Astrocyte (in vitro differentiated cells and primary cell): Measurements from ENCODE around the gene SHROOM3. TPM values are rescaled to one million over a fixed set of nuclear protein-coding genes. Genes with fewer than 3 reads are reported as not detected.
A peak's percentile ranks its signal among the peaks of the same experiment; 100 is the strongest.
"Not testable (repeated sequence)": the region's sequence is repeated elsewhere in the genome, so short reads cannot be mapped to it uniquely, and the experiment has no call there.

Experiments used
- DNase-seq: peaks from one replicate; pipeline ENCODE4 v3.0.0-alpha.2; 2010; ENCODE audit warnings: low read depth
- FAIRE-seq: peaks from 2 replicates; lab custom pipeline; 2011; peaks lifted over from hg19 to GRCh38; lab: Jason Lieb, UNC
- H2AFZ ChIP-seq: 2 replicates; pipeline ENCODE4 v1.6.0; 2012; ENCODE audit warnings: low read depth, low read length, inconsistent platforms
- H3K27ac ChIP-seq: 2 replicates; pipeline ENCODE4 v1.5.1; 2011; ENCODE audit warnings: low read depth, low read length, inconsistent platforms
- H3K27me3 ChIP-seq: 2 replicates; pipeline ENCODE4 v1.6.0; 2011; ENCODE audit warnings: low read length, inconsistent platforms; ENCODE audit not compliant: insufficient read depth
- H3K36me3 ChIP-seq: 2 replicates; pipeline ENCODE4 v1.5.1; 2011; ENCODE audit warnings: low read length, inconsistent platforms; ENCODE audit not compliant: insufficient read depth
- H3K4me1 ChIP-seq: 2 replicates; pipeline ENCODE4 v1.5.1; 2011; ENCODE audit warnings: low read length, inconsistent platforms; ENCODE audit not compliant: insufficient read depth
- H3K4me2 ChIP-seq: 2 replicates; pipeline ENCODE4 v1.6.0; 2012; ENCODE audit warnings: low read length, inconsistent platforms
- H3K4me3 ChIP-seq: 2 replicates; pipeline ENCODE4 v1.5.1; 2011; ENCODE audit warnings: low read depth, mild to moderate bottlenecking, low read length, inconsistent platforms; ENCODE audit not compliant: insufficient read depth
- H3K79me2 ChIP-seq: 2 replicates; pipeline ENCODE4 v1.6.0; 2012; ENCODE audit warnings: mild to moderate bottlenecking, low read length, inconsistent platforms; ENCODE audit not compliant: insufficient read depth
- H3K9ac ChIP-seq: 2 replicates; pipeline ENCODE4 v1.6.0; 2012; ENCODE audit warnings: mild to moderate bottlenecking, low read length, inconsistent platforms
- H3K9me3 ChIP-seq: 2 replicates; pipeline ENCODE4 v1.5.1; 2012; ENCODE audit warnings: low read depth, mild to moderate bottlenecking, low read length, inconsistent platforms; ENCODE audit not compliant: insufficient read depth
- H4K20me1 ChIP-seq: 2 replicates; pipeline ENCODE4 v1.6.0; 2012; ENCODE audit warnings: low read length, inconsistent platforms; ENCODE audit not compliant: insufficient read depth
- H3K27ac Mint-ChIP-seq: one replicate; pipeline ENCODE4 v1.8.0; 2021; ENCODE audit warnings: mild to moderate bottlenecking, mixed read lengths; ENCODE audit not compliant: unreplicated experiment
- H3K27me3 Mint-ChIP-seq: one replicate; pipeline ENCODE4 v1.8.0; 2021; ENCODE audit warnings: low read depth, mixed read lengths; ENCODE audit not compliant: unreplicated experiment
- H3K36me3 Mint-ChIP-seq: one replicate; pipeline ENCODE4 v1.8.0; 2021; ENCODE audit warnings: low read depth, mixed read lengths; ENCODE audit not compliant: unreplicated experiment
- H3K4me1 Mint-ChIP-seq: one replicate; pipeline ENCODE4 v1.8.0; 2021; ENCODE audit warnings: low read depth, mixed read lengths; ENCODE audit not compliant: unreplicated experiment
- H3K4me3 Mint-ChIP-seq: one replicate; pipeline ENCODE4 v1.8.0; 2021; ENCODE audit warnings: mild to moderate bottlenecking, moderate library complexity, mixed read lengths; ENCODE audit not compliant: unreplicated experiment
- H3K9me3 Mint-ChIP-seq: one replicate; pipeline ENCODE4 v1.8.0; 2021; ENCODE audit warnings: mild to moderate bottlenecking, mixed read lengths; ENCODE audit not compliant: unreplicated experiment
- EZH2 ChIP-seq: IDR thresholded peaks from 2 replicates; pipeline ENCODE4 v1.6.1; 2012; ENCODE audit warnings: mild to moderate bottlenecking, low read length, inconsistent platforms; ENCODE audit not compliant: insufficient read depth
- total RNA-seq: library from RNA; stranded (reverse); gene quantifications from 2 replicates; pipeline ENCODE4 v1.2.1, GENCODE V29; 2021
- TF ChIP-seq, protein P1 (sequence below): IDR thresholded peaks from 2 replicates; pipeline ENCODE4 v1.5.1; 2011; ENCODE audit warnings: low read depth, mild to moderate bottlenecking, inconsistent platforms, low read length, moderate library complexity; ENCODE audit not compliant: insufficient read depth

SHROOM3 gene
- total RNA-seq, 1 donor from 2014 or later = 64.6 TPM

DNA sequence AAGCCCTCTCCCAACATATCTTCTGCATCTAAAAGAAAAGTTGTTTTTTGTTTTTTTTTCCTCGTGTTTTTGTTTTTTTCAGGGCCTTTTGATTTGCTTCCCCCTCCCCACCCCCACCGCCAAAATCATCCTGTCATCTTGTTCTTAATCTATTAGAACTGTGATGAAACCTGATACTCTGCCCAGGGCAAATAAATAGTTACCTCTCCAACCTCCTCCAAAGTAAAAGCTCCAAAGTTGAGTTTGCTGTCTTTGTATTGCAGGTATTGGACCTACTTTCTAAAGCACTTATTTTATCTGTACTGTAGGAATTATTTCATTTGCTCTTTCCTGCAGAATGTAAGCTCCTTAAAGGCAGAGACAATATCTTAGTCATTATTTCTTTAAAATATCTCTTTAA is 290.0 kb downstream of the SHROOM3 start:
- Histone ChIP-seq H3K27me3 (no peaks in the 10 kb centered on the region), H3K27ac (no peak overlapping the region), H3K9me3 (no peaks in the 10 kb centered on the region), H3K4me3 (no peak overlapping the region), H3K4me2 (no peak overlapping the region), H3K4me1 (peaks cover 26% of the 10 kb centered on the region), H2AFZ (no peak overlapping the region), H3K79me2 (peaks cover 3% of the 10 kb centered on the region), H4K20me1 (no peaks in the 10 kb centered on the region), H3K9ac (no peak overlapping the region), H3K36me3 (no peaks in the 10 kb centered on the region)
- Mint-ChIP-seq H3K9me3 (no peaks in the 10 kb centered on the region), H3K36me3 (peaks cover 11% of the 10 kb centered on the region), H3K4me3 (no peak overlapping the region), H3K27me3 (no peaks in the 10 kb centered on the region), H3K4me1 (peaks cover 50% of the 10 kb centered on the region), H3K27ac (peak overlapping the region; percentile 96)
- no peak for FAIRE-seq
- DNase-seq = no peak
- TF ChIP-seq, protein P1, sequence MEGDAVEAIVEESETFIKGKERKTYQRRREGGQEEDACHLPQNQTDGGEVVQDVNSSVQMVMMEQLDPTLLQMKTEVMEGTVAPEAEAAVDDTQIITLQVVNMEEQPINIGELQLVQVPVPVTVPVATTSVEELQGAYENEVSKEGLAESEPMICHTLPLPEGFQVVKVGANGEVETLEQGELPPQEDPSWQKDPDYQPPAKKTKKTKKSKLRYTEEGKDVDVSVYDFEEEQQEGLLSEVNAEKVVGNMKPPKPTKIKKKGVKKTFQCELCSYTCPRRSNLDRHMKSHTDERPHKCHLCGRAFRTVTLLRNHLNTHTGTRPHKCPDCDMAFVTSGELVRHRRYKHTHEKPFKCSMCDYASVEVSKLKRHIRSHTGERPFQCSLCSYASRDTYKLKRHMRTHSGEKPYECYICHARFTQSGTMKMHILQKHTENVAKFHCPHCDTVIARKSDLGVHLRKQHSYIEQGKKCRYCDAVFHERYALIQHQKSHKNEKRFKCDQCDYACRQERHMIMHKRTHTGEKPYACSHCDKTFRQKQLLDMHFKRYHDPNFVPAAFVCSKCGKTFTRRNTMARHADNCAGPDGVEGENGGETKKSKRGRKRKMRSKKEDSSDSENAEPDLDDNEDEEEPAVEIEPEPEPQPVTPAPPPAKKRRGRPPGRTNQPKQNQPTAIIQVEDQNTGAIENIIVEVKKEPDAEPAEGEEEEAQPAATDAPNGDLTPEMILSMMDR = no peak
- no peak for TF ChIP-seq EZH2

GRCh38 chr4:76726176-76726575 is 291.1 kb downstream of the SHROOM3 start:
- Mint-ChIP-seq H3K36me3 (peaks cover 11% of the 10 kb centered on the region), H3K27me3 (no peaks in the 10 kb centered on the region), H3K4me1 (peaks cover 59% of the 10 kb centered on the region), H3K4me3 (no peak overlapping the region), H3K27ac (peak overlapping the region; percentile 92), H3K9me3 (no peaks in the 10 kb centered on the region)
- Histone ChIP-seq H3K9ac (no peak overlapping the region), H3K9me3 (no peaks in the 10 kb centered on the region), H3K79me2 (peaks cover 3% of the 10 kb centered on the region), H3K27ac (peak overlapping the region; percentile 32), H3K4me2 (peak overlapping the region; percentile 30), H2AFZ (no peak overlapping the region), H3K4me3 (no peak overlapping the region), H4K20me1 (no peaks in the 10 kb centered on the region), H3K36me3 (no peaks in the 10 kb centered on the region), H3K4me1 (peaks cover 26% of the 10 kb centered on the region), H3K27me3 (no peaks in the 10 kb centered on the region)
- FAIRE-seq = no peak
- TF ChIP-seq, protein P1 = no peak
- no peak for TF ChIP-seq EZH2
- no peak for DNase-seq

DNA sequence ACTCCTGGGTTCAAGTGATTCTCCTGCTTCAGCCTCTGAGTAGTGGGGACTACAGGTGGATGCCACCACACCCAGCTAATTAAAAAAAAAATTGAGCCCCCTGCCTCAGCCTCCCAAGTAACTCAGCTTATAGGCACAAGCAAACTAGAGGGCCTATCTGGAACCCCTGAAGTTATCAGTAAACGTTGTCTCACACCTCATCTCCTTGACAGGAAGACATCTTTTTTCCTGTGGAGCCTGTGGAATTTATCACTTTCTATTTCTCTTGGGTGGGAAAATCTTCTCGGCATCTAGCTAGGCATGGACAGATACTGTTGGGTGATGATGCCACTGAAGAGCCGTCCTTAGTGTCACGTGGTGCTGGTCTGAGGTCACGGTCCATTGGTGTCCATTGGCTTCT is 291.6 kb downstream of the SHROOM3 start:
- FAIRE-seq (no peak), DNase-seq (no peak)
- Mint-ChIP-seq H3K4me1 (peaks cover 59% of the 10 kb centered on the region), H3K36me3 (peaks cover 7% of the 10 kb centered on the region), H3K27ac (no peak overlapping the region), H3K4me3 (no peak overlapping the region), H3K27me3 (no peaks in the 10 kb centered on the region), H3K9me3 (no peaks in the 10 kb centered on the region)
- Histone ChIP-seq H3K9me3 (no peaks in the 10 kb centered on the region), H3K4me1 (peaks cover 26% of the 10 kb centered on the region), H3K4me2 (no peak overlapping the region), H3K79me2 (peaks cover 3% of the 10 kb centered on the region), H4K20me1 (no peaks in the 10 kb centered on the region), H3K4me3 (no peak overlapping the region), H2AFZ (no peak overlapping the region), H3K27ac (no peak overlapping the region), H3K27me3 (no peaks in the 10 kb centered on the region), H3K9ac (no peak overlapping the region), H3K36me3 (peaks cover under 1% of the 10 kb centered on the region)
- TF ChIP-seq, protein P1 = no peak
- TF ChIP-seq EZH2 = no peak

DNA sequence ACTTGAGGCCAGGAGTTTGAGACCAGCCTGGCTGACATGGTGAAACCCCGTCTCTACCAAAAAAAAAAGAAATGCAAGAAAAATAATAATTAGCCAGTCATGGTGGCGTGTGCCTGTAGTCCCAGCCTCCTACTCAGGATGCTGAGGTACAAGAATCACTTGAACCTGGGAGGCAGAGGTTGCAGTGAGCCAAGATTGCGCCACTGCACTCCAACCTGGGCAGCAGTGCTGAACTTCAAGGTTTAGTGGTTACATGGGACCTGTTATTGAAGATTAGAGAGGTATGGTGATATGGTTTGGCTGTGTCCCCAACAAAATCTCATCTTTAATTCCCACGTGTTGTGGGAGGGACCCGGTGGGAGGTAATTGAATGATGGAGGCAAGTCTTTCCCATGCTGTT is 292.9 kb downstream of the SHROOM3 start:
- H3K27ac Mint-ChIP-seq, H3K4me2 ChIP-seq, H3K9me3 ChIP-seq, H4K20me1 ChIP-seq, FAIRE-seq, H2AFZ ChIP-seq, H3K27me3 Mint-ChIP-seq, H3K27me3 ChIP-seq, H3K27ac ChIP-seq, H3K79me2 ChIP-seq, H3K4me3 Mint-ChIP-seq, H3K9me3 Mint-ChIP-seq, H3K9ac ChIP-seq, H3K36me3 ChIP-seq, H3K4me3 ChIP-seq, DNase-seq: not testable (repeated sequence)
- Mint-ChIP-seq H3K4me1 (peaks cover 61% of the 10 kb centered on the region), H3K36me3 (peaks cover 15% of the 10 kb centered on the region)
- peaks cover 24% of the 10 kb centered on the region for H3K4me1 ChIP-seq
